LNCaP clone FGC (cell line): ENCODE data around the gene MMEL1.

Experiments used
- DNase-seq: peaks from one replicate; pipeline ENCODE4 v3.0.0-alpha.2; 2011; ENCODE audit warnings: low read depth
- H3K4me3 ChIP-seq: 2 replicates; pipeline ENCODE4 v1.5.1; 2011; ENCODE audit warnings: mild to moderate bottlenecking, low read depth, low read length, control low read depth
- TF ChIP-seq, protein P1 (sequence below): IDR thresholded peaks from 2 replicates; pipeline ENCODE4 v1.5.1; 2012; ENCODE audit warnings: mild to moderate bottlenecking; ENCODE audit not compliant: control insufficient read depth, insufficient read depth; ENCODE audit errors: extremely low read depth

The MMEL1 gene

GRCh38 chr1:2603521-2604155 is 29.2 kb downstream of the MMEL1 start:
- TF ChIP-seq, protein P1, sequence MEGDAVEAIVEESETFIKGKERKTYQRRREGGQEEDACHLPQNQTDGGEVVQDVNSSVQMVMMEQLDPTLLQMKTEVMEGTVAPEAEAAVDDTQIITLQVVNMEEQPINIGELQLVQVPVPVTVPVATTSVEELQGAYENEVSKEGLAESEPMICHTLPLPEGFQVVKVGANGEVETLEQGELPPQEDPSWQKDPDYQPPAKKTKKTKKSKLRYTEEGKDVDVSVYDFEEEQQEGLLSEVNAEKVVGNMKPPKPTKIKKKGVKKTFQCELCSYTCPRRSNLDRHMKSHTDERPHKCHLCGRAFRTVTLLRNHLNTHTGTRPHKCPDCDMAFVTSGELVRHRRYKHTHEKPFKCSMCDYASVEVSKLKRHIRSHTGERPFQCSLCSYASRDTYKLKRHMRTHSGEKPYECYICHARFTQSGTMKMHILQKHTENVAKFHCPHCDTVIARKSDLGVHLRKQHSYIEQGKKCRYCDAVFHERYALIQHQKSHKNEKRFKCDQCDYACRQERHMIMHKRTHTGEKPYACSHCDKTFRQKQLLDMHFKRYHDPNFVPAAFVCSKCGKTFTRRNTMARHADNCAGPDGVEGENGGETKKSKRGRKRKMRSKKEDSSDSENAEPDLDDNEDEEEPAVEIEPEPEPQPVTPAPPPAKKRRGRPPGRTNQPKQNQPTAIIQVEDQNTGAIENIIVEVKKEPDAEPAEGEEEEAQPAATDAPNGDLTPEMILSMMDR, result no peak
- no peak overlapping the region for H3K4me3 ChIP-seq
- DNase-seq, result no peak

DNA sequence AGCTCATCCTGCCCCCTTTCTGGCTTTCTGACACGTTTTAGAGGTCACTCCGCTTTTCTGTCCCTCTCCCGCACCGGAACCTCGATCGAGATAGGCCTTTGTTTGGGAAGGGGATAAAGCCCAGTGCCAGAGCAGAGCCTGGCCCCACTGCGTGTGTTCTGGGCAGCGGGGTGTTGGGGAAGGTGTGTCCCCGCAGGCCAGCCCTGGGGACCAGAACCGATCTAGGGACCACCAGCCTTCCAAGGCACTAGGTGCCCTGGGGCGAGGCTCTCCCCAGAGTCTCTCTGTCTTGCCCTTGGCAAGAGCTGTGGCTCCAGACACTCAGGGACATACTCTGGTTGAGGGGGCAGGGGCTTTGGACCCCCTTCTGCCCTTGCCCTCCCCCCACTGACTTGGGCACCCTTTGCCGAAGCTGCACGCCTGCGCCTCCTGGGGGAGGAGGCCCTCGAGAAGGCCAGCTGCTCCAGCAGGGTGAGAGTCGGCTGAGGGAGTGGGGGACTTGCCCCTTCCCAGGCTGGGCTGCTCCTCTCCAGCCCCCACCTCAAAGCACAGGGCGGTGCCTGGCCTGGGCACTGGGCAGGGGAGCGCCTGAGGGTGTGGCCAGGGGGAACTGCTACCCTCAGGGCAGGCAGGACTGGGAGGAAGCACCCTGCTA is 29.8 kb downstream of the MMEL1 start:
- no peak for DNase-seq
- TF ChIP-seq, protein P1, result no peak
- no peak overlapping the region for H3K4me3 ChIP-seq

DNA sequence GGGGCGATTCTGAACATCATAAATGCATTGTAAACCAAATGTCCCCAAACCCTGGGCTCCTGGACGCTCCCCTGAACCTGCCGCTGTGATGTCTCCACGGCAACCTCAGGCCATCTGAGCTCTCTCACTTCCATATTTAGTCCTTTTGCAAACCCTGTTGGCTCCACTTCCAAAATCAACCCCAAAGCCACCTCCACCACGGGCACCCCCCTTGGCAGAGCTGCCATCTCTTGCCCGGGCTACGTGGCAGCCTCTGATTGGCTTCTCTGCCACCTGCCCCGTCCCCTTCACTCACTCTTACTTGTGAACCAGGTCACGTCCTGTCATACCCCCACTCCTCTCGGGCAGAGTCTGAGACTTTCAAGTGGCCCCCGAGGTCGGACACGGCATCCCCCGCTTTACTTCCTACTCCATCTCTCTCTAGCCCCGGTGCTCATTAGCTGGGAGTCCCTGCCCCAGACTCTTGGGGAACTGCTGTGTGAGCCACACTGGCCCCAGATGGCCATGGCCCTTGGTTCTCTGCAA is 30.4 kb downstream of the MMEL1 start:
- H3K4me3 ChIP-seq, result no peak overlapping the region
- DNase-seq, result no peak
- TF ChIP-seq, protein P1, result no peak

- no peak overlapping the region for H3K4me3 ChIP-seq
- no peak for DNase-seq
- TF ChIP-seq, protein P1, result no peak
These were observed 31.0 kb downstream of the MMEL1 start for GRCh38 chr1:2601721-2602303.

GRCh38 chr1:2598329-2598931 is 34.4 kb downstream of the MMEL1 start:
- DNase-seq, result no peak
- TF ChIP-seq, protein P1, result no peak

GRCh38 chr1:2597441-2598328 is 35.1 kb downstream of the MMEL1 start:
- no peak overlapping the region for H3K4me3 ChIP-seq

More at GRCh38 chr1:2598329-2598931, 34.4 kb downstream of the MMEL1 start:
- no peak overlapping the region for H3K4me3 ChIP-seq

More at GRCh38 chr1:2597441-2598328, 35.1 kb downstream of the MMEL1 start:
- no peak for DNase-seq
- TF ChIP-seq, protein P1, result no peak
